Fibroblast of lung (primary cell): ENCODE results near the gene KCNN4.

Experiments
- EZH2 ChIP-seq: IDR thresholded peaks from 2 replicates; pipeline ENCODE4 v1.5.1; 2012; ENCODE audit warnings: low read length, control low read depth, mild to moderate bottlenecking; ENCODE audit errors: missing control alignments
- TF ChIP-seq, protein P1 (sequence below), 2 donors: IDR thresholded peaks in 1 of 2; conservative IDR thresholded peaks in 1 of 2; 1 replicate in 1 of 2; 2 replicates in 1 of 2; pipeline ENCODE4 v1.5.1; 2011 to 2012; ENCODE audit warnings: low read length in 2 of 2, control low read depth in 1 of 2, inconsistent platforms in 1 of 2, low read depth in 1 of 2, mild to moderate bottlenecking in 1 of 2

DNA sequence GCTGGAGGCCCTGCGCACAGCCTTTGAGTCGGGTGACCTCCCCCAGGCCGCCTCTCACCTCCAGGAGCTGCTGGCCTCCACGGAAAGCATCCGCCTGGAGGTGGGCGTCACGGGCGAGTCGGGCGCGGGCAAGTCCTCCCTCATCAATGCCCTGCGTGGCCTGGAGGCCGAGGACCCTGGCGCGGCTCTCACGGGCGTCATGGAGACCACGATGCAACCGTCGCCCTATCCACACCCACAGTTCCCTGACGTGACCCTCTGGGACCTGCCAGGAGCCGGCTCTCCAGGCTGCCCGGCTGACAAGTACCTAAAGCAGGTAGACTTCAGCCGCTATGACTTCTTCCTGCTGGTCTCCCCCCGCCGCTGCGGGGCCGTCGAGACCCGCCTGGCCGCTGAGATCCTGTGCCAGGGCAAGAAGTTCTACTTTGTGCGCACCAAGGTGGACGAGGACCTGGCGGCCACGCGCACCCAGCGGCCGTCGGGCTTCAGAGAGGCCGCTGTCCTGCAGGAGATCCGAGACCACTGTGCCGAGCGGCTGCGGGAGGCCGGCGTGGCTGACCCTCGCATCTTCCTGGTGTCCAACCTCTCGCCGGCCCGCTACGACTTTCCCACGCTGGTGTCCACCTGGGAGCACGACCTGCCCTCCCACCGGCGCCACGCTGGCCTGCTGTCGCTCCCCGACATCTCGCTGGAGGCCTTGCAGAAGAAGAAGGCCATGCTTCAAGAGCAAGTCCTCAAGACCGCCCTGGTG lies 62.0 kb downstream of the KCNN4 start:
- TF ChIP-seq, protein P1, sequence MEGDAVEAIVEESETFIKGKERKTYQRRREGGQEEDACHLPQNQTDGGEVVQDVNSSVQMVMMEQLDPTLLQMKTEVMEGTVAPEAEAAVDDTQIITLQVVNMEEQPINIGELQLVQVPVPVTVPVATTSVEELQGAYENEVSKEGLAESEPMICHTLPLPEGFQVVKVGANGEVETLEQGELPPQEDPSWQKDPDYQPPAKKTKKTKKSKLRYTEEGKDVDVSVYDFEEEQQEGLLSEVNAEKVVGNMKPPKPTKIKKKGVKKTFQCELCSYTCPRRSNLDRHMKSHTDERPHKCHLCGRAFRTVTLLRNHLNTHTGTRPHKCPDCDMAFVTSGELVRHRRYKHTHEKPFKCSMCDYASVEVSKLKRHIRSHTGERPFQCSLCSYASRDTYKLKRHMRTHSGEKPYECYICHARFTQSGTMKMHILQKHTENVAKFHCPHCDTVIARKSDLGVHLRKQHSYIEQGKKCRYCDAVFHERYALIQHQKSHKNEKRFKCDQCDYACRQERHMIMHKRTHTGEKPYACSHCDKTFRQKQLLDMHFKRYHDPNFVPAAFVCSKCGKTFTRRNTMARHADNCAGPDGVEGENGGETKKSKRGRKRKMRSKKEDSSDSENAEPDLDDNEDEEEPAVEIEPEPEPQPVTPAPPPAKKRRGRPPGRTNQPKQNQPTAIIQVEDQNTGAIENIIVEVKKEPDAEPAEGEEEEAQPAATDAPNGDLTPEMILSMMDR (conservative IDR thresholded peaks at IDR 0.05 in 1 of 2, IDR thresholded peaks at IDR 0.05 in 1 of 2; ENCODE audit: low read depth in 1 of 2, low read length in 2 of 2) = no peak
- TF ChIP-seq EZH2 = no peak
